Stromal cell of bone marrow (primary cell): ENCODE results near the gene MRPL16.
"Not testable (repeated sequence)": the region's sequence is repeated elsewhere in the genome, so short reads cannot be mapped to it uniquely, and the experiment has no call there.

Experiments
- DNase-seq: peaks from one replicate; pipeline ENCODE4 v3.0.0-alpha.2; 2012; ENCODE audit warnings: low read depth

The MRPL16 gene

DNA sequence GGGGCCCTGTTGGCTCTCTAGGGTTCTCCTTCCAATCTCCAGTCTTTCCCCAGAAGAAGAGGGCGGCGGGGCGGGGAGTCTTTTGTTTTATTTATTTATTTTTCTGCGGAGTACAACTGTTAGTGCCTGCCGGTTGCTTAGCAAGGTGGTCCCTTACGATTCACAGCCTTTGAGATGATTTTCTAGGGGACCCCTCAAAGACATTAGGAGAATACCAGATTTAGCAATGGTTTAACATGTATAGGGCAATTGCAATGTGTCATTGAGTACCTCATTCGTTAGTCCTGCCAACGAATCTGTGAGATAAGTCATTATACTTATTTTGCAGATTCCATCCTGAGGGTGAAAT, 307 bp upstream of the MRPL16 start:
- no peak for DNase-seq

DNA sequence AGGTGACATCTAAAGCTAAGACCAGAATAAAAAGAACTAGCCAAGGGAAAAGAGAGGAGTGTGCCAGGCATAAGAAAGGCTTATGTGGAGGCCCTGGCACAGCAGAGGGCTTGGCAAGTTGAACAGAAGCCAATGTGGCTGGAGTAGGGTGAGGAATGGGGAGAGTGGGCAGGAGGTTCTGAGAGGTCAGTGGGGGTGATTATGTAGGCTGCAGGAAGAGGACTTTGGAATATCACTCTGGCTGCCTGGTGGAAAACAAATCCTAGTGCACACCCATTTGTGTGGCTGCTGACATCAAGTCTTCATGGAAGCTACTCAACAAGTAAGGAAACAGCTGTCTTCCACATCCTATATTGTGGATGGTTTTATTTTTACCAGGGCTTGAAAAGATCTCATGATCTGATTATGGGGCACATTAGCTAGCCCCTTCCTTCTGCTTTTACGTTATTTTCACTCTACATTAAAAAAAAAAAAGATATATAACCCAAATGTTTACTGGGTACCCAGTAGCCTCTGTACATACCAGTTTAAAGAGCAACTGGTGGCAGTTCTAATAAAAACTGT, 3.4 kb downstream of the MRPL16 start:
- no peak for DNase-seq

DNA sequence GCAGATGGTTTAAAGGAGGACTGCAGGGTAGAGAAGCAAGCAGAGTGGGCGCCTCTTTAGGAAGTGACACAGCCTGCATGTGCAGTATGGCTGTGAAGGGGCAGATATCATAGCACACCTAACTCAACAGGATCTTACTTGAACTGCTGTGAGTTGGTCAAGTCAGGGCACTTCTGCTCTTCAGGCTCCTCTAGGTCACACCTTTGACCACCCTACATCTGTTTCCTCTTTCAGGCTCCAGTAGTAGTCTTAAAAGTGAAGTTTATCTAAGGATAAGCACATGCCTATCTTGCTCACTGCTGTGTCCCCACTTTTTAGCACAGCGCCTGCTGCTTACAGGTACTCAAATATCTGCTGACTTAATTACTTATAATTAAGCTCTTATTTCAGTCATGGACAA, 6.5 kb downstream of the MRPL16 start:
- DNase-seq = no peak

DNA sequence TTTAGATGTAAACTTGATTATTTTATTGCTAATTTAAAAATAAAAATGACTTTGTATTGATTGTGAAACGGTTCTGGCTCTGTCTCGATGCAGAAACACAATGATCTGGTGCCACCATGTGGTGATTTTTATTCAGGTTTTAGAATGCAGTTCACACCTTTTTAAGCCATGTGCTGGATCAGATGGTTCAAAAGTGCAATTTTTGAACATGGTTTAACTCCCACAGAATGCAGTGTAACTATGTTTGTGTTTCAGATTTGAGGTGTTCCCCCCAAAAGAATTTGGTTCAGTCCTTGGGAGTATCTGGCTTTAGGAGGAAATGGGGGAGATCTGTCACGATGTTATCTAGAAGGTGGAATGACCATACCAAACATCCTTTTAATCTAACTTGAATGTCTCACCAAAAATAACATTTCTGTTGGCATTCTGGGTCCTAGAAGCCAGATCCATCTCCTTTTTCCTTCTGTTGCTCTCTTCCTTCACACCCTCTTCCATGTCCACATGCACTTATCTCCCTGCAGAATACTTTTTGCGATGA, 7.9 kb downstream of the MRPL16 start:
- DNase-seq = peak; percentile 40

DNA sequence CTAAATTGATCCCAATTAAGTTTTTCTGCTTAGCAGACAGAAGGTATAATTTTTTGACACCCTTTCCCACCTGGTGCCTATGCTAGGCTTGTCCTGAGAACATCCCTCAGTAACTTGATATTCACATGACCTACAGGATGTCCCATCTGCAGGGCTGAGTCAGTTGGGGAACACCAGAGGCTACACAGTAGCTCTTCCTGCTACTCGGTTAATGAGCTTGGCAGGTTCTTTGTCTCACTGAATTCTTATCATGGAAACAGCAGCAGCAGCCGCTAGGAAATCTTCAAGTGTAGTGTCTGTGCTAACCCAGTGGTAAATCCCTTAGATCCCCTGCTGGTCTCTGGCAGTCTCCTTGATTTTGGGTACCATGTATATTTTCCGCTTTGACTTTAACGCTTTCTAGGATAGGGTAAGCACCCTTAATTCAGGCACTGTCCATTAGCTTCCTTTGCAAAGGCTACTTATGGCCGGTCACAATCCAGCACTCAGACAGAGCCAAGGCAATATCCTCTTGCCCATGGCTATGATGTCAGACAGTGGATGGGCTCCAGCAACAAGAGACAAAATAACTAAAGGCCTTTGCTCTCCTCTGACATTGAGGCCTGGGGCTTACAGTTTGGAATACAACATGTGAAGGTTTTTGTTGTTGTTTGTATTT, 8.5 kb downstream of the MRPL16 start:
- DNase-seq = peak; percentile 21

DNA sequence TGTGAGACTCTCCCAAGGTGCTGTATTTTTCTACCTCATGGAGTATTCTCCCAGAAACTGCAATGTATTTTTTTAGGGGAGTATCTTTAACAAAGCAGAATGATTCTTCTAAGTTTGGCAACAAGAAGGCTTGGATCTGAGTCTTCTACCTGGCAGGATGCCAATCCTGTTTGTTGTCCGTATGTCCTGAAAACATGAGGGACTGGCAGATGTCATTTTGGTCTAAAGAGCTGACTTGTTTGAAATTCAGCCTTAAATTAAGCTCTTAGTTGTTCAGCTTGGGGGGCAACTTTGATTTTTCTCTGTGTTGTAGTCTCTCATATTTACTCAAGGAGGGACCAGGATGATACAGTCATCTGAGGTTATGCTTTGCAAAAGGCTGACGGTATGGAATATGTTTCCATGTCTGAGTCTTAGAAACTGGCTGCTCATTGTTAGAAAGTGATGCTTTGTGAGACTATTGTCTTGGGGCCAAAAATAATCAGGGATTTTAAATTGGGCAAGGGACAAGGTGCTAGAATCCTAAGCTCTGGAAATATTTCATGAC, 9.3 kb downstream of the MRPL16 start:
- DNase-seq = no peak

DNA sequence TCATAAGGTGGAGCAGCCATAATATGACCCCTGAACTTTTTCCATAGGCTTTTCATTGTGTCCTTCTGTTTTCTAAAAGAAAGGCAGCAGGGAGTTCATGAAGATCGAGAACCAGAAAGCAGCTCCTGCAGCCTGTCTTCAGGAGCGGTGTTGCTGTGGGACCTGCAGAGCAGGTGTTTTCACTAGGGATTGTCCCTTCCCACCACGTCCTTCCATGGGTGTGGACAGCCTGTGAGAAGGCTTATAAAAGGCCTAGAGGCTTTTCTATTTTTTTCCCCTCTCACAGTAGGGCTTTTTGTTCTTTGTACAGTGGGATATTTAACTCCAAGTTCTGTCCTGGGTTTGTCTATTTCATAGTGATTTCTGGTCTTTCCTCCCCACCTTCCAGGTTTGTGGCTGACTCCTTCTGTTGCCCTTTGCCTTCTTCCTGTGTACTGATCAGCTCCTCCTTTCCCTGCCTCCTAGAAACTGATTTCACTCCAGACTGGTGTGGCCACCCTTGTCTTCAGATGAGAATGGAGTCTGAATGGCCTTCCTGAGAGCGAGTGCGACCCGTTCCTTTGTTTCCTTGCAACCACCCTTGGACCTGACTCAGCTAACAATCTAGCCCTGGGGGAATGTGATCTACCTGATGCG, 10.1 kb downstream of the MRPL16 start:
- no peak for DNase-seq

DNA sequence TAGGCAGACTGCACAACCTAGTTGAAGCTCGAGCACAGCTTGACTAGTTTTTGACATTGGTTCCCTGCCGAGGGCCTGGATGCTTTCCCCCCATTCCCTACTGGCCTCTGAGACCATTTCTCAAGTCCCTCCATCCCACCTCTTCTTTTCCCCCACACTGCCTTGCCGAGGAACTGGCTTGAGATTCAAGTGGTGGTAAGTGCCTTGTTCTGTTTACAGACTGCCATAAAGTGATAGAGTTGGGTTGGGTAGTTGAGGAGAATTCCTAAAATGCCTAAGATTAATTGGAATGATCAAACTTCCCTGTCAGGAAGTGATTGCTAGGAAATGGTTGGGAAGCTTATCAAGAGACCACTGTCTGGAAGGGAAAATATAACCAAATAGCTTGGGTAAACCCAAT, 16.2 kb downstream of the MRPL16 start:
- no peak for DNase-seq

DNA sequence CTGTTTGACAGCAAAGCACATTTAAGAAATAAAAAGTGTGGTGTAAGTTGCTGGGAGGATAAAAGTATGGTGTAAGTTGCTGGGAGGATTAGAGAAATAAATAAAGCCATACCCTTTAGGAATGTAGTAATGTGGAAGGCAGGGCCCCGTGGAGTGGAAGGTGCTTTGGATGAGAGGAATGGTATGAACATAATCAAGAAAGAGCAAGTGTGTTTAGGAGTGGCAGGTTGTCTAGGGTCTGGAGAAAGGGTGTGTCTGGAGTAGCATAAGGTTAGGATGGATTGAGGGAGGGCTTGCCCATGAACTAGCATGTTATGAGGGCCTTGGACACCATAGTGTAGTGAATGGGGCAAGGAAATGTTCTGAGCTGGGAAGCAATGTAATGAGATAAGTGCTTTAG, 18.1 kb downstream of the MRPL16 start:
- no peak for DNase-seq

DNA sequence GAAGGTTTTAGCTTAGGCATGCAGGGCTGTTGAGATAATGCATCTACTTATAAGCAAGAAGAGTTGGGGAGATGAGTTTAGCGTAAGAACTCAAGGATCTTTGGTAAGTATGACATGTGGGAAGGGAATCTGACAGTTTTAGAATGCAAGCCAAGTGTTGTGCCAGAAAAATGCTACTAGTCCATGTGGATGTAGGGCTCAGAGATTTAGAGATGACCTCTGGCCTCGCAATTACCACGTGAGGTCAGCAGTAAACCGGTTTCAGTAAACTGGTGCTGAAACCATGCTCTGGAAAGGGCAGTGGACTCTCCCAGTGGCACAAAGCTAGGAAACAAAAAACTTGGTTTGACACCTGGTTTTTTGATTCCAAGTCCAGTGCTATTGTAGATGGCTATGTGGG, 18.9 kb downstream of the MRPL16 start:
- no peak for DNase-seq

DNA sequence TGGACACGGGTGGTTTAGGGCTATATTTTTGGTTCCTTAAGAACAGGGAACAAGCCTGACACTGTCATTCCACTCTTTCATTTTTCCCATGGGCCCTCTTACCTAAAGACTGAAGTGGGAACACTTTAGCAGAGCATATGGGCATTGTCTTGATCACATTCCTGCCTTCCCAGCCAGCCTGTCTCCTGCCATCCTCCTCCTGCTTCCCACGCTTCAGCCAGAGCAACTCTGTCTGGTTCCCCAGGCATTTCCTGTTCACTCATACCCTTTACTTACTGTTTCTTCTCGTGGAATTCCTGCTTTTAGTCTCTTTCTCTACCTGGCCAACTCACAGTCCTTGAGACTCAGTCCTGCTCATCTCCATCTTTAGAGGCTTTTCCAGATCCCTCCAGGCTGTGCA, 22.8 kb downstream of the MRPL16 start:
- no peak for DNase-seq

DNA sequence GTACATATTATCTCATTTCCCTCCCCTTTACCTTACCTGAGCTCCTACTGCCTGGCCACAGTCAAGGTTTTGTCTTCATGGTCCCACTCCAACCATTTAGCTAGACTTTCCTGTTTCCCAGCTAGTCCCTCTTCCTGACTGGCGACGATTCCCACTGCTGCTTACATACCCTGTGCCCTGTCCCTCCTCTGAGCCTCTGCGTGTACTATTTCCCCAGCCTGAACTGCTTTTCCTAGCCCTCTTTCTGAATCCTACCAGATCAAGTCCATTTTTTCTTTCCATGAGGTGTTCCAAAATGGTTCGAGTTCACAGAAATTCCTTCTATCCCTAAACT, 23.4 kb downstream of the MRPL16 start:
- no peak for DNase-seq

DNA sequence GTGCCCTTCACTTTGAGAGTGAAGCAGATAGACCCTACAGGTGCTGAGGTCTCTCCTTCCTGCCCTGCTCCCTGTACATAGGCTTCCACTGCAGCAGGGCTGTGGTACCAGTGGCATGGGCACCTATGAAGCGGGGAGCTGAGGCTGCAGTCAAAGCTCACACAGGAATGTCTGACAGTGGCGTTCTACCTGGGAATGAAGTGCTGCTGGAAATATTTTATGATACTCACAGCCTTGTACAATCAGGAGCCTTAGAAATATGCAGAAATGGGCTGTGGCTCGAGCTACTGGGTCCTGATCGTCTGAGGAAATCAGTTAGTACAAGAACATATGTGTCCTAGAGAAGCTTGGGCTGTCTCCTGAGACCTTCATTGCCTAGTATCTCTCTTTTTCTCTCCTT, 24.8 kb downstream of the MRPL16 start:
- DNase-seq = no peak

DNA sequence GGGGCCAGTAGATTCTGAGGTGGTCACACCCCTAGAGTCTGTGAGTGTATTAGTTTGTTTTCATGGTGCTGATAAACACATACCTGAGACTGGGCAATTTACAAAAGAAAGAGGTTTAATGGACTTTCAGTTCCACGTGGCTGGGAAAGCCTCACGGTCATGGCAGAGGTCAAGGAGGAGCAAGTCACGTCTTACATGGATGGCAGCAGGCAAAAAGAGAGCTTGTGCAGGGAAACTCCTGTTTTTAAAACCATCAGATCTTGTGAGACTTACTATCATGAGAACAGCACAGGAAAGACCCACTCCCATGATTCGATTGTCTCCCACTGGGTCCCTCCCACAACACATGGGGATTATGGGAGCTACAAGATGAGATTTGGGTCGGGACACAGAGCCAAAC, 26.1 kb downstream of the MRPL16 start:
- not testable (repeated sequence) for DNase-seq

DNA sequence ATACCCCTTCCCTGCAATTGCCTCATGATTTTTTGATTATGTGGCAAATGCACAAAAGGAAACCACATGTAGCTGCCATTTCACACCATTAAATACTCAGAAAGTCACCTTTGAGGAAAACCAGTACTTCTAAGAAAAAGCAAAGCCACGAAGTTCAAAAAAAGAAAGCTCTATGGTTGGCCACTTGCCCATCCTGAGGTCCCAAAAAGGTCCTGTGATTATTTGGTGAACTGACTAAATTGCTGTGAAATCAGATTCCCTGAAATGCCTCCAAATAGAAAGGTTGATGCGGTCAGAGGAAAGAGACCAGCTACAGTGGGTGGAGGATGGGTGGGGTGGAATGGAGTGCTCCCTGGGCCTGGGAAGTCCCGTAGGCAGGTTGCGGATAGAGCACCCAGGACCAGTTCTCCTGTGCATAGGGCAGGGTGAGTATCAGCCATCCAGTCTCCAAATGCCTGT, 26.9 kb downstream of the MRPL16 start:
- no peak for DNase-seq

DNA sequence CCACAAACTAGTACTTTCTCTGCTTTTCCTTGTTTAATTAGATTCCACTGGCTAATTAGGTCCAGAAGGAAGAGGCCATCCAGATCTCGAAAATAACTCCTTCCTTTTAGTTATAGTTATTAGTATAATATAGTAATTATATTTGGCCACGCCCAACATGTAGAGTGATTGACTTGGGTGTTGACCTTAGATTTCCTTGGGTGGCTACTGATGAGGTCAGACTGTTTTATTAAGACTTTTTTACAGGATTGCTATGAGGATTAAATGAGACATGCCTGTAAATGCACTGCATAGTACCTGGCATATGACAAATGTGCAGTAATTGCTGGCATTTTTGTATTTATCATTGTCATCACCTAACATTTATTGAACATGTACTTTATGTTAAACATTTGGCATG, 28.5 kb downstream of the MRPL16 start:
- DNase-seq = no peak

DNA sequence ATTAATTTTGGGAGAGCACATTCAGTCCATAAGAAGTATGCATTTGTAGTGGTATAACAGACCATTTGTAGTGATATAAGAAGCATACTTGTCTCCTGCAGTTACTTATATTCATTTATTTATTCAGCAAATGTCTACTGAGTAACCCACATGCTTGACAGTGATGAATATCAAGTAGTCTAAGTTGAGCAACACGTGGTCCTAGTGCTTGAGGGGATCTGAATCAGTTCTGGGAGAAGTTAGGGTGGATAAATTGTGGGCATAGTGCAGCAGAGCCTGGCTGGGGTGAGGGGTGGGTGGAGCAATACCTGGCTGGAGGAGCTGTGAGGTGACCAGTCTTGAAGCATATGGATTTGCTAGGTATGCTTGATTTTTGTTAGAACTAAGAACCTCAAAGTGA, 31.1 kb downstream of the MRPL16 start:
- no peak for DNase-seq

DNA sequence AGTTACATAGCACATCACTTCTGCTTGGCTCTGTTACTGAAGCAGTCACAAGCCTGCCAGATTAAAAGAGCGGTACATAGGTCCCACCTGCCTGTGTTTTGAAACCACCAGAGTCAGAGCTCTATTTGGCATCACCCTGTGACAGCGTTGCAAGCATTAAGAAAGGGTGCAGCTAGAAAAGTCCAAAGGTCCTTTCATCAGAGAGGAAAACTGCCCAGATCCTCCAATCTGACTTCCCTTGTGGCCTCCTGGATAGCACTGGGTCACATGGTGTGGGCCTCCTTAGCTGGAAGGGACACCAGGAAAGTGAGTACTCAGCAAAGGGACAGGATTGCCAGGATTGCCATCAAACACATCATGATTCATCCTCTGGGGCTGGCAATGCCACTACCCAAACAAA, 32.5 kb downstream of the MRPL16 start:
- no peak for DNase-seq

DNA sequence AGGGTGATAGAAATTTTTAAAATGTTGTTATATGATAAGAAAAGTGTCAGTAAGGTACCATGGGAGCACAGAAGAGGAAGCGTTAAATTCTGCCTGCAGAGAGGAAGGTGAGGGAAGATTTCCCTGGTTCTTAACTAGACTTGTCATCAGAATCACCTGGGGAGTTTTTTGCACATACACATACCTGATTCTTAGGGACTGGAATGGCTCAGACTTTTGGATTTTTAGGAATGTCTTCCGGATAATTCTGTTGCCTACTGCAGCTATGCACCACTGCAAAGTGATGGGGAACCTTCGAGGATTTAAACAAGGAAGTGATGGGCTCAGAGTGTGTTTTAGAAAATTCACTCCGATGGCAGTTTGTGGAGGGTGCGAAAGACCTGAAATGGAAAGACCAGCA, 33.5 kb downstream of the MRPL16 start:
- no peak for DNase-seq

DNA sequence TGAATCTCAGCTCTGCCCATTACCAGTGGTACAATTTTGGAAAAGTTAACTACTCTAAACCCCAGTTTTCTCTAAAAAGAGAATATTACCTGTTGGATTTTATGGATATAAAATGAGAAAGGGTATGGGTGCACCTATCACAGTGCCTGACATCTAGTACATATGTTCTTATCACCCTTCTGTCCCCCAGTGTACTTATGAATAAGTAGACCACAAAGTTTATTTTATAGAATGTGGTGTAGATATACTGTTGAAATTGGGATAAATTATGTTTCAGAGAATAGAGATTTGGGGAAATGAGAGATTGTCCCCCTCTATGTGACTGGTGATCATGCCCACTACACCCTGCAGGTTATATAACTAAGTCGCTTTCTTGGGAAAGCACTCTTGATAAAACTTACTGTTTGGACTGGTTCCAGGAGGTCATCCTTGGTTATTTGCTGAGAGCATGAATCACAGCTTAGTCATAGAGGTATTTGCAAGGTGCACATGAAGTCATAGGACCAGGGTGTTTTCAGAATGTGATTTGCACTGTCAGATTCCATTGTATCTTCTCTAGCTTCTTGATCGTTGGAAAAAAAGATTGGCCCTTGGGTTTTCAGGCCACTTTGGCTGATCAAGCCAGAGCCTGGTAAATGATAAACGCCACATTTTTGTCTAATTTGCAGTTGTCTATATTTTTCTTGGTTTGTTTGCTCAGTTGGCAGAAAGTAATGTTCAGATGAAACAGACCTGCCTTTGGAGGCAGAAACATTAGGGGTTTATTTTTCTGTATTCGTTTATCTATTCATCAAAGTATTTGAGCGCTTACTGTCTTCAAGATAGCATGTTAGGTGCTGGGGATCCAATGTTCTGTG, 34.1 kb downstream of the MRPL16 start:
- DNase-seq = no peak

DNA sequence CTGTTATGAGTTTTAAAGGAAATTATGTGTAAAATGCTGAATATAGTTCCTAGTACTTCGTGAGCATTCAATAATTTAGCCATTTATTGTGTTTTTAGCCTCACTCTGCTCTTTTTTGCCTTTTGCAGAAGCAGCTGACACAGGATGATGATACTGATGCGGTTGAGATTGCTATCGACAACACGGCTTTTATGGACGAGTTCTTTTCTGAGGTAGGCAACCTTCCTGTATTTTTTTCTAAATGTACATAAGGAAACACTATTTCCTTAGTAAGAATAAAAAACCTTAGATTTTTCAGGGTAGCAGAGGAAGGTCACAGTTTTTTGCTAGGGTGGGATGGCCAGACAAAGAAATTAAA, 37.5 kb downstream of the MRPL16 start:
- no peak for DNase-seq

DNA sequence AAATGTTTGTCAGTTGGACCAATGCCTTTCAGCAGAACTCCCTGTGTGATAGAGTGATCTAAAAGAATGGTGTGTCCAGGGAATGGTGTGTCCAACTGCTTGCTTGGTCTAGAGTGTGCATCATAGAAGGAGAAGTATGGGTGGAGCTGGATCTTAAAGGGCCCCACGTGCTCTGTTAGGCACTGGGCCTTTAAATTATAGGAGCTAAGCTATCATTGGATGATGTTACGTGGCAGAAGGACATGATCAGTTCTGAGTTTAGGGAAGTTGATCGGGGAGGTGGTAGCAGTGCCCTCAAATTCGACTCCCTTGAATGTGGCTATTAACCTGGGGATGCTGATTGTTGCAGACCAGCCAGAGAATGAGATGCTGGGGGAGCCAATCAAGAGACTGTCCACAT, 39.0 kb downstream of the MRPL16 start:
- no peak for DNase-seq

DNA sequence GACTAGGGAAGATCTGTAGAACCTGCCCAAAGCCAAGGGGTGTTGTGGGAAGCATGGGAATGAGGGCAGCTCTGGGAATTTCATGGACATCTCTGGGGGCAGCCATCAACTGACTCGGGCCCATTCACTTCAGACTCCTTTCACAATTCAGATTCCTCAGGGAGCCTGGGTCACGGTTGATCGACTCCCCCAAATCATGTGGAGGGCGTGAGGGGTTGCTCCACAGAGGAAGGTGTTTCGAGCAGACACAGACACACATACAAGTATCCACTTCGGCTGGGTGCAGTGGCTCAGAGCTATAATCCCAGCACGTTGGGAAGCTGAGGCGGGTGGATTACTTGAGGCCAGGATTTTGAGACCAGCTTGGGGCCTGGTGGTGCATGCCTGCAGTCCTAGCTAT, 39.7 kb downstream of the MRPL16 start:
- DNase-seq = no peak
